ENCODE measurements around the gene ZNF304. TPM values are rescaled to one million over a fixed set of nuclear protein-coding genes. Genes with fewer than 3 reads are reported as not detected.

Gene ZNF304
- total RNA-seq, 1 experiment from 2014 or later: 11.7 TPM

Other genes starting within 250 kb of the ZNF304 start
- not detected in 2 replicates for gene USP29, start 231.3 kb upstream of the ZNF304 start, total RNA-seq (2014; rRNA removed; shearing (Covaris generic))
- gene ZIM3, start 206.1 kb upstream of the ZNF304 start, total RNA-seq (2014; rRNA removed; shearing (Covaris generic)): not detected in 2 replicates
- gene DUXA, start 183.8 kb upstream of the ZNF304 start, total RNA-seq (2014; rRNA removed; shearing (Covaris generic)): not detected in 2 replicates
- gene ZNF264, start 159.8 kb upstream of the ZNF304 start, total RNA-seq (2014; rRNA removed; shearing (Covaris generic)): 14.1 and 20.7 TPM in 2 replicates
- 0.88 and 2.0 TPM in 2 replicates for gene AURKC, start 120.2 kb upstream of the ZNF304 start, total RNA-seq (2014; rRNA removed; shearing (Covaris generic))
- 10.0 and 11.9 TPM in 2 replicates for gene ZNF805, start 110.6 kb upstream of the ZNF304 start, total RNA-seq (2014; rRNA removed; shearing (Covaris generic))
- 24.6 and 27.5 TPM in 2 replicates for gene ZNF460, start 70.8 kb upstream of the ZNF304 start, total RNA-seq (2014; rRNA removed; shearing (Covaris generic))
- 5.9 and 6.6 TPM in 2 replicates for gene ZNF543, start 30.8 kb upstream of the ZNF304 start, total RNA-seq (2014; rRNA removed; shearing (Covaris generic))
- gene TRAPPC2B, start 12.3 kb downstream of the ZNF304 start, total RNA-seq (2014; rRNA removed; shearing (Covaris generic)): 44.2 and 56.7 TPM in 2 replicates
- 2.1 and 2.5 TPM in 2 replicates for gene ZNF547, start 12.3 kb downstream of the ZNF304 start, total RNA-seq (2014; rRNA removed; shearing (Covaris generic))
- 21.7 and 27.1 TPM in 2 replicates for gene ZNF548, start 38.6 kb downstream of the ZNF304 start, total RNA-seq (2014; rRNA removed; shearing (Covaris generic))
- 9.9 and 10.5 TPM in 2 replicates for gene ZNF17, start 59.9 kb downstream of the ZNF304 start, total RNA-seq (2014; rRNA removed; shearing (Covaris generic))
- 9.3 and 12.7 TPM in 2 replicates for gene ZNF749, start 84.1 kb downstream of the ZNF304 start, total RNA-seq (2014; rRNA removed; shearing (Covaris generic))
- not detected in 2 replicates for gene VN1R1, start 105.9 kb downstream of the ZNF304 start, total RNA-seq (2014; rRNA removed; shearing (Covaris generic))
- 13.5 and 17.3 TPM in 2 replicates for gene ZNF772, start 126.3 kb downstream of the ZNF304 start, total RNA-seq (2014; rRNA removed; shearing (Covaris generic))
- gene ZNF419, start 136.5 kb downstream of the ZNF304 start, total RNA-seq (2014; rRNA removed; shearing (Covaris generic)): 11.1 and 12.0 TPM in 2 replicates
- 9.0 and 23.1 TPM in 2 replicates for gene ZNF773, start 148.7 kb downstream of the ZNF304 start, total RNA-seq (2014; rRNA removed; shearing (Covaris generic))
- 5.1 and 6.2 TPM in 2 replicates for gene ZNF549, start 176.1 kb downstream of the ZNF304 start, total RNA-seq (2014; rRNA removed; shearing (Covaris generic))
- gene ZNF550, start 208.6 kb downstream of the ZNF304 start, total RNA-seq (2014; rRNA removed; shearing (Covaris generic)): 6.1 and 6.3 TPM in 2 replicates
- 6.1 and 6.3 TPM in 2 replicates for gene ZNF416, start 227.6 kb downstream of the ZNF304 start, total RNA-seq (2014; rRNA removed; shearing (Covaris generic))
- 9.9 and 11.6 TPM in 2 replicates for gene ZIK1, start 232.9 kb downstream of the ZNF304 start, total RNA-seq (2014; rRNA removed; shearing (Covaris generic))
- 12.7 and 17.7 TPM in 2 replicates for gene ZNF530, start 248.6 kb downstream of the ZNF304 start, total RNA-seq (2014; rRNA removed; shearing (Covaris generic))

Measured in RPMI7951 (cell line).